Measurements from ENCODE around the gene PBRM1.

The PBRM1 gene

DNA sequence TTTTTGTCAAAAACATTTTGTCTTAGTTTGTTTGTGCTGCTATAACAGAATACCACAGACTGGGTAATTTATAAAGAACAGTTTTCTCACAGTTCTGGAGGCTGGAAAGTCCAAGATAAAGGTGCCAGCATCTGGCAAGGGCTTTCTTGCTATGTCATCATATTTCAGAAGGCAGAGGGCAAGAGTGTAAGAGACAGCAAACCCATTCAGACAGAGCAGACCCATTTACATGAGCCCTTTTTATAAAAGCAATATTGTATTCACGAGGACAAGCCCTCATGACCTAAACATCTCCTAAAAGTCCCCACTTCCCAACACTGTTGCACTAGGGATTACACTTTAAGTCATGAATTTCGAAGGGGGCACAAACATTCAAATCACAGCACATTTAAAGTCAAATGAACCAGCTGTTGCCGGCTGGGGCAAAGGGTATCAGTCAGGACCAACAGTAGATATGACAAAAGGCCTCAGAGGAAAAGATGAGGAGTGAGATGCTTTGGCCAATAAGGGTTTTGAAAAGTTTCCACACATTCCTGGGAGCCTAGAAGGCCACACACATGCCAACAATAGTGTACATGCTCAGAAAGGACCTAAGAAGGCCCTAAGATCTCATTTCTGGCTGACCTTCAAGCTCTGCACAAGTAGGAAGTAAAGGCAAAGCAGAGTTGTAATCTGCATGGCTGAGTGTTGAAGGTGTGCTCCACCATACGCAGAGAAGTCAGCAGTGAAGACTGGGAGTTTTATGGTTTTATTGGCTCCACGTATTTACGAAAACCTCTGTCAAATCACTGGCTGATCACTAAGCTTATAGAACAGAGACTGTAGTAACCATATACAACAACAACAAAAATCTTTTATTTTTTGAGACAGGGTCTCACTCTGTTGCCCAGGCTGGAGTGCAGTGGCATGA is 111.4 kb downstream of the PBRM1 start:
- no peak for ATAC-seq

GRCh38 chr3:52572221-52572620 is 113.5 kb downstream of the PBRM1 start:
- no peak for ATAC-seq

GRCh38 chr3:52570076-52570475 is 115.6 kb downstream of the PBRM1 start:
- no peak for ATAC-seq

DNA sequence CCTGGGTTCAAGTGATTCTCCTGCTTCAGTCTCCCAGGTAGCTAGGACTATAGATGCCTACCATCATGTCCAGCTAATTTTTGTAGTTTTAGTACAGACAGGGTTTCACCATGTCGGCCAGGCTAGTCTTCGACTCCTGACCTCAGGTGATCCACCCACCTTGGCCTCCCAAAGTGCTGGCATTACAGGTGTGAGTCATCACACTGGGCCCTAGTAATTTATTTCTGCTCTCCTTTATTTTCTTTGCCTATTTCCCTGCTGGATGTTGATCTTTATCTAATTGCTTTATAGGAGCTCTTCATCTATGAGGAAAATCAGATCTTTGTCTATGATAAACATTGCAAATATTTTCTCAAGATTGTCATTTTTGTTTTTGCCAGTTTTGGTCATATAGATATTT is 117.6 kb downstream of the PBRM1 start:
- ATAC-seq = no peak

DNA sequence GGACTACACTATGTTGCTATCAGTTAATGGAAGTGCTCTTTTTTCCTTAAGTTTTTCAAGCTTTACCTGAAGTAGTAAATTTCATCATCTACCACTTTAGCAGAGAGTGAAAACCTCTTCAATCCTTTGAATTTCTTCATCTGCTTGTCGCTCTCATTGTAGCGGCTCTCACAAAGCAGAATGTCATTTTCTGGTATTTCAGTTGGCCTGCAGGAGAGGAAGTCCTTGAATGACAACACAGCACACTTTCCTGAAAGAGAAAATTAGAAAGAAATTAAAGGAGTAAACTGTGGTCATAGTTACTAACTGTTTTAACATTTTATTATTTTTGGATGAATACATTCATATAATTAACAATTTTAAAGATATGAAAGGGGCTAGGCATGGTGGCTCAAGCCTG is 121.7 kb downstream of the PBRM1 start:
- ATAC-seq = no peak

- ATAC-seq = no peak
Observed at GRCh38 chr3:52561028-52561747, 124.5 kb downstream of the PBRM1 start.

DNA sequence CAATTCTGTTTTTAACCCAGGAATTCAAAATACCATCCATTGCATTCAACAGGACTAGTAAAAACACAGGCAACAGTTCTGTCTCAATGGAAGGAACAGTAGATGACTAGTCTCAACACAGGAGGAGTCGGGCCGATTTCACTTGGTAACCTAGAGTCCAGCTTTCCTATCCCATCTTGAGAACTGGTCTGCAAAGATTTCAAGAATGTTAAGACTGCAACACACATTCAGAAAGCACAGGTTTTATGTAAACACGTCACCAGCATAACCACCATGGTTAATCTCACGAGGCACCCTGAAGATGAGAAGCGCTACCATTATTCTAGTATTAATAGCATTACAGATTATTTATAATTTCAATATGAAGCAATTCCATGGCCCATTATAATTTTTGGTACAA is 127.3 kb downstream of the PBRM1 start:
- no peak for ATAC-seq

GRCh38 chr3:52557011-52557960 is 128.4 kb downstream of the PBRM1 start:
- ATAC-seq = no peak

GRCh38 chr3:52555056-52555455 is 130.7 kb downstream of the PBRM1 start:
- ATAC-seq = no peak

GRCh38 chr3:52554026-52554755 is 131.5 kb downstream of the PBRM1 start:
- ATAC-seq = no peak

- no peak for ATAC-seq
Observed at GRCh38 chr3:52552089-52552488, 133.6 kb downstream of the PBRM1 start.

DNA sequence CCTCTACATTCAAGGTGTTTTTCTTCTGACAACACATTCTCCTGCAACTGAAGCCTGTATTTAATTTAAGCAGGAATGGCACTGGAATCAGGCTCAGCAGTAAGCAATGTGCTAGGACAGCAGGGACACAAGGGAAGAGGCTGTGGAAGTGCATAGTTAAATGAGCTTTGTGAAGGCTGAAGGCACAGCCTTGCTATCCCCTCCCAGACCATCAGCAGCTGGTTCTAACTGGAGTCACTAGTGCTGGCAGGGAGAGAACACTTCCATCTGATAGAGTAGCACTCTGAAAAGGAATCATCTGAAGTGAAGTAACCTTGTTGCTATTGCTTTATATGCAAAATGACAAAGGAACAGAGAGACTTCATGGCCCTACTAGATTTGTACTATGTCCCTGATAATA is 134.6 kb downstream of the PBRM1 start:
- no peak for ATAC-seq

- ATAC-seq = no peak
Observed at GRCh38 chr3:52547143-52547542, 138.6 kb downstream of the PBRM1 start.

- no peak for ATAC-seq
Observed at GRCh38 chr3:52546111-52546901, 139.4 kb downstream of the PBRM1 start.

GRCh38 chr3:52544937-52545336 is 140.8 kb downstream of the PBRM1 start:
- ATAC-seq = no peak

GRCh38 chr3:52541050-52541449 is 144.7 kb downstream of the PBRM1 start:
- no peak for ATAC-seq

DNA sequence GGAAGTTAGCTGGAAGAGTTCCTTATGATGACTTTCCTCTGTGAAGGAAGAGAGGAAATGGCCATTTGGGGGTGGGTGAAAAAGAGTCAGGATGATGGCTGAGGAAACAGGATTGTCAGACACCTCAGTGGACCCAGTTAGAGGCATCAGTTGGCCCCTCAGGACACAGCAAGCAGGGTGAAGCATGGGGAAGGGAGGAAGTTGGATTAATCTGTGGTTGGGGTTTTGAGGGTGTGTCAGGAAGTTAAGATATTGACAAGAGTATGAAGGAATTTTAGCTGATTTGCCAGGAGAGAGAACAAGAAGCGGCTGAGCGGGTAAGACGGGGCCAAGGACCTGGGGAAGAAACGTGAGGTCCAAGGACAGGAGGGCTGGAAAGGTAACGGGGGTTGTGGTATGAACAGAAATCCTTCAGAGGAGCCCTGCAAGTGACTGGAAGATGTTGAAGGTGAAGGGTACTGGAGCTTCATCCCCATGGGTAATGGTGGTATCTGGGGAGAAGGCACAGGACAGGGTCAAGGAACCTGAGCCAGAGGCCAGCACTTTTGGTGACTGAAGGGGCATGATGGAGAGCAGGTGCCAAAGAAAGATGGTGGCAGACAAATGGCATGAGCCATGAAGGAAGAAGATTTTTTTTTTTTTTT is 146.6 kb downstream of the PBRM1 start:
- ATAC-seq = no peak

DNA sequence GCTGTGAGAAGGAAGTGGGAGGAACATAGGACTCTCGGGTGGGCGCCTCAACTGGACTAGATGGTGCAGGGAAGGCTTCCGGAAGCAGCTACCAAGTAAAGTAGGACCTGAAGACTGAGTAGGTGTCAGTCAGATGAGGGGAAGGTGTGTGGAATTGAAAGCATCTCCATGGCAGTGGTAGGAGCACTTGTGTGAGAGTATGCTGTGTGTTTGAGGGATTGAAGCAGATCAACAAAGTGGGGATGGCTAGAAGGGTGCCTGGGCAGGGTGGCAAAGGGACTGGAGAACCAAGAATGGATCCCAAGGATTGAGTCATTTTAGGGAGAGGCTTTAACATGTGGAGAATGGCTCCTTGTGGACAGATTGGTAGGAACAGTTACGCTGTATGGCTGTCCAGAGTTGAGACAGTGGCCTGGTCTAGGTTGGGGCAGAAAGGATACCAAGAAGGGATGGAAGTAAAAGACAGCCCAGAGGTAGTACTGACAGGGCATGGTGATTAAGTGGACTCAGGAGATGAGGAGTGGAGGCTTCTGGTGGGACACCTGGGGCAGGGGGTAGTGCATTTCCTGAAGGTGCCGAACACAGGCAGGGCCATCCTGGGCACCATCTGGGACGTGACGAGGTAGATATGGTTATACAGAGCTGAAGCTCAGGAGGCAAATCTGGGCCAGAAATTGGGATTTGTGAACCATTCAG is 147.8 kb downstream of the PBRM1 start:
- ATAC-seq = no peak

DNA sequence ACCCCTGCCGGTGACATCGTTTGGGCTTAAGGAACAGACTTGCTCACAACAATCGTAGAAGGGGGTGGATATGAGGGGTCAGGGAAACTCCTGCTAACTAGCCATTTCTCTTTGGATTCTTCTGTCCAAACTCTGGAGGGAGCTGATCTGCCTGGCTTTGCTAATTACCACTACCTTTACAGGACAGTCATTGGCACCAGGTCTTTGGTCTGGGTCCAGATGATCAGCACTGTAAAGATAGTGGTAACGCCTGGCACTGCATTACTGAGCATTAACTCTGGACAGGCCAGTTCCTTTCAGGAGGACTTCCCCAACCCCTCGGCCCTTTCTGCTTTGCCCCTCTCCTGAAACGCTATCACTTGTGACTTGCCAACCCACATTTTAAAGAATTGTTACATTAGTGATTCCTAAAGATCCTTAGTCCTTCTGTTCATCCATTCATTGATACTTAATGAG is 148.5 kb downstream of the PBRM1 start:
- no peak for ATAC-seq
